ENCODE measurements around the gene DNAJC15.

The DNAJC15 gene

GRCh38 chr13:43154839-43155238, 131.5 kb downstream of the DNAJC15 start:
- DNase-seq (ENCODE audit: low spot score): no peak

- DNase-seq (ENCODE audit: low spot score): no peak
Measured at GRCh38 chr13:43156916-43157315, 133.5 kb downstream of the DNAJC15 start.

- DNase-seq (ENCODE audit: low spot score): no peak
Measured at GRCh38 chr13:43157796-43158195, 134.4 kb downstream of the DNAJC15 start.

- no peak for DNase-seq (ENCODE audit: low spot score)
Measured at GRCh38 chr13:43158516-43158915, 135.1 kb downstream of the DNAJC15 start.

DNA sequence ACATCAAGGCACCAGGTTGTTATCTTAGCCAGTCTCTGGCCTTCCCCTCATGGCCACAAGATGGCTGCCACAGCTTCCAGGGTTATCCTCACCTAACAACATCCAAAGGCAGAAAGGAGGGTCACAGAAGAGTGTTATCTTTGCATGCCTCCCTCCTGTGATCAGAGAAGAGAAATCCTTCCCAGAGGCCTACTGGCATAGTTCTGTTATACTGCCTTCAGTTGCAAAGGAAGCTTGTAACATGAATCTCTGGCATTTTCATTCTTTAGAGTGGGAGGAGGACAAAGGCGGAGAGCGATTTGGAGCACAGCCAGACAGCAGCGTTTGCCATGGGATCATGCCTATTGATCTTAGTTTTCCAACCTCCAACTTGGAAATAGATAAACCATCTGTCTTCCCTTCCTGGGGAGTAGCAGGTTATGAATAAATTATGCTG, 135.7 kb downstream of the DNAJC15 start:
- DNase-seq (ENCODE audit: low spot score): no peak

Data from globus pallidus (tissue), 1 donor.